Stomach (tissue), 9 donors: ENCODE measurements around the gene FAM50A. TPM values are rescaled to one million over a fixed set of nuclear protein-coding genes. Genes with fewer than 3 reads are reported as not detected.

ENCODE experiments used
- DNase-seq, 2 donors: peaks; one replicate each; pipeline versions ENCODE4 v3.0.0 to v3.0.0-alpha.2; 2013 to 2019
- H3K27ac ChIP-seq, 5 donors: fragments of 200-600 bp in 4 of 5; sonication (generic) in 4 of 5; one replicate each; pipeline ENCODE4 v1.5.1; 2013 to 2019; ENCODE audit warnings: mild to moderate bottlenecking in 1 of 5, moderate library complexity in 1 of 5
- H3K27me3 ChIP-seq, 3 donors: fragments of 200-600 bp; sonication (generic); one replicate each; pipeline ENCODE4 v1.5.1; 2017 to 2019; ENCODE audit warnings: mixed run types in 1 of 3
- H3K36me3 ChIP-seq, 4 donors: fragments of 200-600 bp; sonication (generic); 1 replicate in 3 of 4; 2 replicates in 1 of 4; pipeline ENCODE4 v1.5.1; 2016 to 2019
- H3K4me1 ChIP-seq, 4 donors: fragments of 200-600 bp; sonication (generic); one replicate each; pipeline ENCODE4 v1.5.1; 2016 to 2019
- H3K4me3 ChIP-seq, 4 donors: fragments of 200-600 bp; sonication (generic) in 3 of 4; one replicate each; pipeline ENCODE4 v1.5.1; 2016 to 2019; ENCODE audit warnings: mild to moderate bottlenecking in 1 of 4
- H3K9me3 ChIP-seq, 4 donors: fragments of 200-600 bp; sonication (generic); one replicate each; pipeline ENCODE4 v1.5.1; 2016 to 2019
- CTCF ChIP-seq, 7 experiments: fragments of 450-650 bp in 4 of 7; fragments of 200-600 bp in 3 of 7; sonication (generic) in 3 of 7; IDR thresholded peaks; one replicate each; pipeline ENCODE4 v1.5.1; 2016 to 2019; ENCODE audit warnings: antibody characterized with exemption in 7 of 7, control low read depth in 2 of 7, mild to moderate bottlenecking in 1 of 7
- EP300 ChIP-seq: sonication (generic); formaldehyde crosslinking; IDR thresholded peaks from one replicate; pipeline ENCODE4 v1.6.1; 2017; ENCODE audit warnings: antibody characterized with exemption
- POLR2A ChIP-seq, 4 donors: fragments of 450-650 bp; IDR thresholded peaks; one replicate each; pipeline ENCODE4 v1.6.1; 2016; ENCODE audit warnings: antibody characterized with exemption in 4 of 4, control low read depth in 2 of 4, mild to moderate bottlenecking in 1 of 4, moderate library complexity in 1 of 4
- POLR2AphosphoS5 ChIP-seq, 3 donors: sonication (generic); formaldehyde crosslinking; IDR thresholded peaks; one replicate each; pipeline ENCODE4 v1.6.1; 2016; ENCODE audit warnings: antibody characterized with exemption in 3 of 3
- WGBS, 5 donors: extraction: QIAGEN DNeasy Blood & Tissue Kit in 3 of 5; methylation state at CpG; one replicate each; pipeline versions ENCODE4 v1.1.5 to v1.1.7; 2013 to 2018; 5-methylcytosine and 5-hydroxymethylcytosine counted together
- intact Hi-C: fragments of 100-400 bp; cut with DNase I; formaldehyde crosslinking; loops from one replicate; pipeline ENCODE4 v1.15.1; 2023; ENCODE audit warnings: low total_unique reads
- polyA plus RNA-seq, 3 donors: library from polyadenylated mRNA; stranded (reverse); fragments of 200-250 nt; gene quantifications; one replicate each; pipeline ENCODE4 v1.2.3, GENCODE V29; 2013
- total RNA-seq, 5 donors: library from RNA; depleted of rRNA; stranded (reverse); fragments of >200 nt; gene quantifications; one replicate each; pipeline versions ENCODE4 v1.1.0 to v1.2.3, GENCODE V29; 2014 to 2016
- donor health status: healthy with polysubstance abuse.
- donor health status: Bipolar disorder and iron deficiency.
- donor health status: healthy.

Gene FAM50A
- total and polyA plus RNA-seq, 8 donors: 16.7 to 162 (median 67.4) TPM

DNA sequence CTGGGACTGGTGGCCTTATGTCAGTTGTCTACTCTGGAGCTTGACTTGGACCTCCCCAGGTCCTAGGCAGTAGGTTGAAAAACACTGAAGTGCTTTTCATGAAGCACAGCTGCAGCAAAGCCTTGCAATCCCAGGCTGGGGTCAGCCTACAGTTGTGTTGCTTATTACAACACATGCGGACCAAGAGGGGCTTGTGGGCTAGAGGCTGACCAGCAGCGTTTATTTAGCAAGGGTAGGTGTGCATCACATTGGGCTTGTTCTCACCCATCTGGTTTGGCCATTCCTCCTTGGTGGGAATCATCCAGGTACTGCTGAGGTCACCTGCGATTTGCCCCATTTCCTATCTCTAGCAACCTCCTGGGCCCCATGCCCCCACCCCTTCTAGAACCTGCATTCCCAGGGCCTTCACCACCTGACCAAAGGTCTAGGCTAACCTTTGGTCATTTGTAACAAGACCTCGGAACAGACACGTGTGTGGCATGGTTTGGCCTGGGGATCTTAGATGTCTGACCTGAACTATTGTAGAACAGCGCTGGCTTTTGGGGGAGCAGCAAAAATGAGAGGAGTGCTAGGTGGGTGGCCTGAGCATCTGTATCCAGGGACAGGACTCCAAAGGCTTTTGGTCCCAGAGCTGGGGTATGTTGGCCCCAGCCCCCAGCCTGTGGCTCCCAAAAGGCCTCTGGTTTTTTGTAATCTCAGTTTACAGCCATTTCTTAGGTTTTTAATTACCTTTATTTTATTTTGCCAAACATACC lies 42.7 kb upstream of the FAM50A start:
- 21 to 60% (median 44%) methylated on average over 1 to 6 of the region's 6 CpGs for WGBS, 5 donors
- peaks cover 0 to 11% (median 0%) of the 10 kb centered on the region in 4 donors for H3K9me3 ChIP-seq
- H3K36me3 ChIP-seq: peaks cover 17 to 36% (median 27%) of the 10 kb centered on the region in 4 donors
- peak overlapping the region in 2 of 4 donors; percentile 67 to 75 for H3K4me3 ChIP-seq
- DNase-seq: peak in 1 of 2 donors; percentile 34
- H3K27ac ChIP-seq: peak overlapping the region in 4 of 5 donors; percentile 12 to 95 (median 40)
- H3K4me1 ChIP-seq: peaks cover 9 to 31% (median 25%) of the 10 kb centered on the region in 4 donors
- intact Hi-C loops: no loop called here
- TF ChIP-seq EP300 (no peak), POLR2A (IDR thresholded peaks at IDR 0.05) (peak in 1 of 4 donors; percentile 34), POLR2AphosphoS5 (IDR thresholded peaks at IDR 0.05) (peak in 2 of 3 donors; percentile 38 to 54)
- no peaks in the 10 kb centered on the region for H3K27me3 ChIP-seq

- 32 to 54% (median 36%) methylated on average over 6 of the region's 6 CpGs for WGBS, 5 donors
- no peaks in the 10 kb centered on the region for H3K27me3 ChIP-seq
- peaks cover 0 to 11% (median 0%) of the 10 kb centered on the region in 4 donors for H3K9me3 ChIP-seq
- DNase-seq: no peak
- peaks cover 9 to 31% (median 25%) of the 10 kb centered on the region in 4 donors for H3K4me1 ChIP-seq
- intact Hi-C loops: no loop called here
- peaks cover 17 to 36% (median 27%) of the 10 kb centered on the region in 4 donors for H3K36me3 ChIP-seq
- no peak overlapping the region for H3K4me3 ChIP-seq
- peak overlapping the region in 2 of 5 donors; percentile 33 to 48 for H3K27ac ChIP-seq
- TF ChIP-seq POLR2AphosphoS5 (IDR thresholded peaks at IDR 0.05): peak in 1 of 3 donors; percentile 2
- TF ChIP-seq EP300: no peak
Measured at GRCh38 chrX:154401918-154402621, 41.9 kb upstream of the FAM50A start.

DNA sequence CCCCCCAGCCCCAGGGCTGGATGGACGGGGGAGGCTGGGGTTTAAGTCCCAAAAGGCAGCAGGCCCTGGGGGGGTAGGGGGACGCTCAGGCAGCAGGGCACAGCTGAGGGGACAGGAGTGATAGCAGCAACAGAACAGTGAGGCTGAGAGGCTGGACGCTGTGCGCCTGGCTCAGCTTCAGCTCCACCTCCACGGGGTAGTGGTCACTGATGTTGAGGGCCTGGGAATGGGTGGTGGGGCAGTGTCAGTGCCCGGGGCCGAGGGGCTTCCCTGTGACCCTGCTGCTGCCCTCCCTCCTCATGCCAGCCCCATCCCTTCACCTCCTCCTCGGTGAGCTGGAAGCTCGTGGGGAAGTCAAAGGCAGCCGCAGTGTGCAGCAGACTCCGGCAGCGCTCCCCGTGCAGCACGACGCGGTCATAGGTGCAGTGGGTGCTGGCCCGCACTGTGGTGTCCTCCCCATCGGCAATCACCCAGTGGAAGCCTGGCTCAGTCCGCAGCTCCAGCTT lies 41.3 kb upstream of the FAM50A start:
- Histone ChIP-seq H3K4me3 (no peak overlapping the region), H3K9me3 (peaks cover 0 to 11% (median 0%) of the 10 kb centered on the region in 4 donors), H3K36me3 (peaks cover 17 to 36% (median 27%) of the 10 kb centered on the region in 4 donors), H3K27me3 (no peaks in the 10 kb centered on the region), H3K4me1 (peaks cover 9 to 31% (median 25%) of the 10 kb centered on the region in 4 donors), H3K27ac (peak overlapping the region in 1 of 5 donors; percentile 48)
- no peak for TF ChIP-seq EP300
- no peak for TF ChIP-seq POLR2AphosphoS5 (IDR thresholded peaks at IDR 0.05)
- no peak for TF ChIP-seq POLR2A (IDR thresholded peaks at IDR 0.05)
- no peak for TF ChIP-seq CTCF (IDR thresholded peaks at IDR 0.05)
- WGBS, 5 donors: 40 to 76% (median 61%) methylated on average over 3 to 19 of the region's 19 CpGs
- no peak for DNase-seq
- intact Hi-C loops: no loop called here

- no peak for DNase-seq
- TF ChIP-seq POLR2AphosphoS5 (IDR thresholded peaks at IDR 0.05) (no peak), CTCF (IDR thresholded peaks at IDR 0.05) (no peak), POLR2A (IDR thresholded peaks at IDR 0.05) (no peak), EP300 (no peak)
- Histone ChIP-seq H3K4me1 (peaks cover 9 to 31% (median 26%) of the 10 kb centered on the region in 4 donors), H3K36me3 (peaks cover 17 to 36% (median 27%) of the 10 kb centered on the region in 4 donors), H3K9me3 (peaks cover 0 to 6% (median 0%) of the 10 kb centered on the region in 4 donors), H3K27me3 (no peaks in the 10 kb centered on the region), H3K4me3 (no peak overlapping the region), H3K27ac (no peak overlapping the region)
- 80 to 100% (median 88%) methylated on average over 3 to 10 of the region's 10 CpGs for WGBS, 5 donors
- intact Hi-C loops: no loop called here
Measured at GRCh38 chrX:154403192-154403591, 40.7 kb upstream of the FAM50A start.

GRCh38 chrX:154403858-154404257 lies 40.1 kb upstream of the FAM50A start:
- intact Hi-C loops: no loop called here
- Histone ChIP-seq H3K27me3 (no peaks in the 10 kb centered on the region), H3K27ac (no peak overlapping the region), H3K36me3 (peaks cover 17 to 36% (median 27%) of the 10 kb centered on the region in 4 donors), H3K4me3 (no peak overlapping the region), H3K9me3 (no peaks in the 10 kb centered on the region), H3K4me1 (peaks cover 9 to 37% (median 26%) of the 10 kb centered on the region in 4 donors)
- TF ChIP-seq POLR2AphosphoS5 (IDR thresholded peaks at IDR 0.05): no peak
- TF ChIP-seq EP300: no peak
- no peak for TF ChIP-seq POLR2A (IDR thresholded peaks at IDR 0.05)
- TF ChIP-seq CTCF (IDR thresholded peaks at IDR 0.05): no peak
- WGBS, 5 donors: 83 to 95% (median 92%) methylated on average over 4 of the region's 4 CpGs
- DNase-seq: no peak
